Activated T-cell treated with anti-CD3 and anti-CD28 coated beads for 24 hours (primary cell): Measurements from ENCODE around the gene APOBEC3G.
"Not testable (repeated sequence)": the region's sequence is repeated elsewhere in the genome, so short reads cannot be mapped to it uniquely, and the experiment has no call there.

Experiments used
- DNase-seq: peaks from one replicate; pipeline ENCODE4 v3.0.0-alpha.2; 2020; ENCODE audit warnings: low read depth

Gene APOBEC3G

GRCh38 chr22:39068033-39068785 is 8.9 kb upstream of the APOBEC3G start:
- no peak for DNase-seq

DNA sequence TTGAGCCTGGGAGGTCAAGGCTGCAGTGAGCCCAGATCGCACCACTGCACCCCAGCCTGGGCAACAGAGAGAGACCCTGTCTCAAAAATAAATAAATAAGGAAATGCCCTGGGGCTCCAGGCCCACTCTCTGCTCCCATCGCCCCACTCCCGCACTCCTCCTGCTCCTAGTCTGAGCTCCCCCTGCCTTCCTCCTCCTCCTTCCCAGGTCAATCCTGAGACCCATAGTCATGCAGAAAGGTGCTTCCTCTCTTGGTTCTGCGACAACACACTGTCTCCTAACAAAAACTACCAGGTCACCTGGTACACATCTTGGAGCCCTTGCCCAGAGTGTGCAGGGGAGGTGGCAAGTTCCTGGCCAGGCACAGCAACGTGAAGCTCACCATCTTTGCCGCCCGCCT is 6.9 kb upstream of the APOBEC3G start:
- no peak for DNase-seq

DNA sequence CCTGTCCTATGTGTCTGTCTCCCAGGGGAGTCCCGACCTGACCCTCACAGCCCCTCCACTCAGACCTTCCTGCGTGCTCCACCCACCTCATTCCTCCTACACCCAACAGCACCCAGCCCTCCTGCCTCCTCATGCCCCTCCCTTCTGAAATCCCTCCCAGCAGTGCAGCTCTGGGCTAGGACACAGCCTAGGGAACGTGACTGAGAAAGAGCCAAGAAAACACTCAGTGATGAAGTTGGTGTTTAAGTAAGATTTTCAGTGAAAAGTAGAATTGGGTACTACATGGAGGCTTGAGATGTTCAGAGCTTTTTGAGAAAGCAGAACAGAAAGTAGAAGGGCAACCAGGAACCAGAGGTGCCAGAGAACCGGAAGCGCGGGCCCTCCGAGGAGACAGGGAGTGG is 4.5 kb upstream of the APOBEC3G start:
- not testable (repeated sequence) for DNase-seq

GRCh38 chr22:39073981-39074380 is 3.1 kb upstream of the APOBEC3G start:
- DNase-seq, result no peak

DNA sequence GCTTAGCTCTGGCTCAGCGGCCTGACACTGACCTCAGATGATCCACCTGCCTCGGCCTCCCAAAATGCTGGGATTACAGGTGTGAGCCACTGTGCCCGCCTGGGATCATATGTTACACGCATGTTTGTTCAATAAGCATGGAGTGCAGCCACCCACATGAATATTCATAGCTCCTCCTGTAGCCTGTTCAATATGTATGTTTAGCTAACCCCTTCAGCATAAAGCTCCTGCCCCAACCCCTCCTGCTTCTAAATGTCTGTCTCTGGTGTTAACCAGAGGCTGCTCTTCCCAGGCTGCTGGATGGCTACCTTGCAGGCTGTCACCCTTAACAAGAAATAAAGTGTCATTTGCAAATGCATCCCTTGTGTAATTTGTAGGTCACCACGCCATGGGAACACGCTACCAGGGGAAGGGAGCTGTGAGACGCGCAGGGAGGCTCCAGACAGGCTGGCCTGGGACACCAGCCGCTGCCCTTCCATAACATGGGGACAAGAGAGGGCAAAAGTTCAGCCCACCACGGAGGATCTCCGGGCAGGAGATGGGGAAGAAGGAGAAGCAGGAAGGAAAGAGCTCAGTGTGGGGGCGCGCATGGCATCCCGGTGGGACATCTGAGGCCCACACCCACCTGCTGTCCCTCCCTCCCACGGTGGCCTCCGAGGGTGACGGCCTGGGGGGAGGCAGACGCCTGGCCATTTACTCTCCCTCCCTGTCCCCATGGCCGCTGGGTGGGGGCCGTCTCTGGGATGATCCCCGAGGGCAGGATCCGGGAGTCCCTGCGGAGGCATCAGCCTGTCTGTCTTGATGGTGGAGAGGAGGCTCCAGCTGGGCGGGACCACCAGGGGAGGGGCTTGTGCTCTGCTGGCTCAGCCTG is 685 bp upstream of the APOBEC3G start:
- not testable (repeated sequence) for DNase-seq

DNA sequence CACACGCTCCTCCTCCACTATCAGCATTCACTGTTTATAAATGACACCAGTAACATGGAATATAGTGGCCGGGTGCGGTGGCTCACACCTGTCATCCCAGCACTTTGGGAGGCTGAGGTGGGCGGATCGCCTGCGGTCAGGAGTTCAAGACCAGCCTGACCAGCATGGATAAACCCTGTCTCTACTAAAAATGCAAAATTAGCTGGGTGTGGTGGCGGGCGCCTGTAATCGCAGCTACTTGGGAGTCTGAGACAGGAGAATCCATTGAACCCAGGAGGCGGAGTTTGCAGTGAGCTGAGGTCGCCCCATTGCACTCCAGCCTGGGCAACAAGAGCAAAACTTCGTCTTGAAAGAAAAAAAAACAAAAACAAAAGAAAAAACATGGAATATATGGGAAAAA is 837 bp downstream of the APOBEC3G start:
- DNase-seq, result not testable (repeated sequence)

GRCh38 chr22:39078329-39078728 is 1.3 kb downstream of the APOBEC3G start:
- DNase-seq, result no peak

DNA sequence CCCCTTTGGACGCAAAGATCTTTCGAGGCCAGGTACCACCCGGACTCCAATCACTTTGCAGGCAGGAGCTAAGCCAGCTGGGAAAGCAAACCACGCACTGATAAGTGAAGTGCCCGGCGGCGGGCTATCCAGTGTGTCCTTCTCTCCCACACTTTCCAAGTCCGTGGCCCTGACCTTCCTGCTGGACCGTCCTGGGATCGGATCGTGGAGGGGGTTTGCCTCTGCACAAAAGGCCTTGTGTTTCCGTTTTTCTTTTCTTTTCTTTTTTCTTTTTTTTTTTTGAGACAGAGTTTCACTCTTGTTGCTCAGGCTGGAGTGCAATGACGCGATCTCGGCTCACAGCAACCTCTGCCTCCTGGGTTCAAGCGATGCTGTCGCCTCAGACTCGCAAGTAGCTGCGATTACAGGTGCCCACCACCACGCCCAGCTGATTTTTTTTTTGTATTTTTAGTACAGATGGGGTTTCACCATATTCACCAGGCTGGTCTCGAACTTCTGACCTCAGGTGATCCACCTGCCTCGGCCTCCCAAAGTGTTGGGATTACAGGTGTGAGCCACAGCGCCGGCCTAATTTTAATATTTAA is 2.1 kb downstream of the APOBEC3G start:
- not testable (repeated sequence) for DNase-seq

DNA sequence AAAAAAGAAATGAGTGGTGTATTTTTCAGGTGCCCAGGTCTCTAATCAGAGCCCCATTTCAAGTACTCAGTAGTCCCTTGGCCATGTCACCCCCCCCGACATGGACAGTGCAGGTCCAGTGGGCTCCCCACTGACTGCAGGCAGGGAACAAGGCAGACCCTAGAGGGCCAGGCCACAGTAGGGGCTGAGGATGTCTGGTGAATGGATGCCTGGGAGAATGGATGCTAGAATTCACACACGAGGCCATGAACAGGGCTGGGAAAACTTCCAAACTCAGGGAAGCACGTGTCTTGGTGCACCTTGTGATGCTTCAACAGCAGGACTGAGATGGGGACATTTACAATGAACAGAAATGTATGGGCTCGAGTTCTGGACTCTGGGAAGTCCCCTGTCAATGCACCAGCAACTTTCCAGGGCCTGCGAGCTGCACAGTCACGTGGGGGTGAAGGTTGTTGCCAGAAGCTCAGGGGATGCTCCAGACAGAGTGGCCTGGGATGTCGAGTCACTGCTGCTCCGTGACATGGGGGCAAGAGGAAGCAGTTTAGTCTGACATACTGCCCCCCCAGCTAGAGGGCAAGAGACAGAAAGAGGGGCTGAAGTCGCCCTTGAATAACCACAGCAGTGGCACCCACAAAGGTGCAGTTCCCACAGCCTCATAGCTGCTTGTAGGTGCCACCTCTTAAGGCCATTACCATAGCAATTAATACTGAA is 3.1 kb downstream of the APOBEC3G start:
- DNase-seq, result no peak

DNA sequence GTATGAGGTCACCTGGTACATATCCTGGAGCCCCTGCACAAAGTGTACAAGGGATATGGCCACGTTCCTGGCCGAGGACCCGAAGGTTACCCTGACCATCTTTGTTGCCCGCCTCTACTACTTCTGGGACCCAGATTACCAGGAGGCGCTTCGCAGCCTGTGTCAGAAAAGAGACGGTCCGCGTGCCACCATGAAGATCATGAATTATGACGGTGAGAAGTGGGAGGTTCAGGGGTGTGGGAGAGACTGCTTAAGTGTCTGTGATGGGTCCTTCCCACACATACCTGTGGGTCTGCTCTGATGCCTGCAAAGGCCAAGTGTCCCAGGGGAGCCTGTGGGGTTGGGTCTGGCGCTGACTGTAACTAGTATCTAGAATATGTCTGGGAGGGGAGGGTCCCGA is 3.9 kb downstream of the APOBEC3G start:
- DNase-seq, result no peak

DNA sequence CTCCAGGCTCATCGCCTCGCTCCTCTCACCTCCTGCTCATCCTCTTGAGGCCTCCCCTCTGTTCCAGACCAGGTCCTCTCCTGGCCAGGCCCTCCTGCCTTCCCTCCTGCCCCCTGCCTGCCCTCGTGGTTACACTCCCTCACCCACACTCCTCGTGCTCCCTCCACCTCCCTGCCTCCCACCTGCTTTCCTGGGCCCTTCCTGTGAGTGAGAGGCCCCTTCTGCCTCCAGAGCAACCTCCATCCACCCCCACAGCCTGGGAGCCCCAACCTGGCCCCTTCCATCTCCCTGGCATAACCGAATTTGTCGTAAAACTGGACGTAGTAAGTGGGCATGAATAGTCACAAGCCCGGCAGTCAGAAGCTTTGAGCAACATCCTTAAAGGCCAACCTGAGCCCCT is 4.5 kb downstream of the APOBEC3G start:
- DNase-seq, result no peak

- DNase-seq, result no peak
These were observed 6.4 kb downstream of the APOBEC3G start for GRCh38 chr22:39083212-39084165.

DNA sequence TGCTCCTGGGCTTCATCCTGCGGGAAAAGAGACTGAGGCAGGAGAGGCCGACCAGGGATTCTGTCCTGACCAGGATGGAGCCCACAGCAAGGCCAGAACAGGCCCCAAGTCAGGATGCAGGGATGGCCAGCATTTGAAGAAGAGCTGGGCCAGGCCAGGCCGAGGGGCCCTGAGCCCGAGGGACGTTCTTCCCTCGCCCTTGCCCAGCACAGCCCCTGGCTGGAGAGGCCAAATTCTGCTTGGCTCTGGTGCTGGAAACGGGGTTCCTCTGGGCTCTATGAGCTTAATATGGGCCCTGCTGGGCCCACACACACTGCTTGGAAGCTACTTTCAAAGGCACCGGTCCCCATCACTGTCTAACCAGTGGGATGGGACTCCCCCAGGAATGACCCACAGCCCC is 7.6 kb downstream of the APOBEC3G start:
- DNase-seq, result no peak

- DNase-seq, result no peak
These were observed 10.0 kb downstream of the APOBEC3G start for GRCh38 chr22:39087098-39087497.

DNA sequence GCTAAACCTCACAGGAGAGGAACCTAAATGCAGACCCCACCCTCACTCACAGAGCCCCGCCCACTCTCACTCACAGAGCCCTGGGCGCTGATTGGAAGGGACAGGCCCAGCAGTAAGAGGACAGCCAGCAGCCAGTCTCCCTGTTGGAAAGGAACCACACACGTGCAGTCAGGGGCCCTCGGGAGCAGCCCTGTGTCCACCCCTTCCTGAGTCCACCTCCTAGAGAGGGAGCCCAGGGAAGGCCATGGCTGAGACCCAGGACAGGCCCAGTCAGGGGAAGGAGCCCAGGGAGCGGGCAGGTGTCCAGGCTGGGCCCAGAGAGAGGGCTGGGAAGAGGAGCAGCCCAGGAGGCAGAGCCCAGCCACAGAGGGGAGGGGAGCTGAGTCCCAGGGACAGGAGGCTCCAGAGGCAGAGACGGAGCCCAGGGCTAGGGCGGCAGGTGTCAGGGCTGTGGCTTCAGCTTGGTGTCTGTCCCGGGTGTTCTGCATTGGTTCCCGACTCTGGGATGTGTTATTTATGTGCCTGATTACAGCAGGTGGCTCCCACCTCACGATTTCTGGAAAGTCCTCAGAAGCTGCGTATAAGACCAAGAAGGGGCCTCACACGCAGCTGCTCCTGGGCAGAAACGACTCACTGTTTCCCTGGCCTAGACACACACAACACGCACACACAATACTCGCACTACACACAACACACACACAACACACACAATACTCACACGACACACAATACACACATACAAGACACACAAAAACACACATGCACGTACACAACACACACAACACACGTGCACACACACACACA is 11.0 kb downstream of the APOBEC3G start:
- DNase-seq, result no peak

- no peak for DNase-seq
These were observed 11.6 kb downstream of the APOBEC3G start for GRCh38 chr22:39088685-39089032.

GRCh38 chr22:39089928-39090327 is 12.9 kb downstream of the APOBEC3G start:
- no peak for DNase-seq

DNA sequence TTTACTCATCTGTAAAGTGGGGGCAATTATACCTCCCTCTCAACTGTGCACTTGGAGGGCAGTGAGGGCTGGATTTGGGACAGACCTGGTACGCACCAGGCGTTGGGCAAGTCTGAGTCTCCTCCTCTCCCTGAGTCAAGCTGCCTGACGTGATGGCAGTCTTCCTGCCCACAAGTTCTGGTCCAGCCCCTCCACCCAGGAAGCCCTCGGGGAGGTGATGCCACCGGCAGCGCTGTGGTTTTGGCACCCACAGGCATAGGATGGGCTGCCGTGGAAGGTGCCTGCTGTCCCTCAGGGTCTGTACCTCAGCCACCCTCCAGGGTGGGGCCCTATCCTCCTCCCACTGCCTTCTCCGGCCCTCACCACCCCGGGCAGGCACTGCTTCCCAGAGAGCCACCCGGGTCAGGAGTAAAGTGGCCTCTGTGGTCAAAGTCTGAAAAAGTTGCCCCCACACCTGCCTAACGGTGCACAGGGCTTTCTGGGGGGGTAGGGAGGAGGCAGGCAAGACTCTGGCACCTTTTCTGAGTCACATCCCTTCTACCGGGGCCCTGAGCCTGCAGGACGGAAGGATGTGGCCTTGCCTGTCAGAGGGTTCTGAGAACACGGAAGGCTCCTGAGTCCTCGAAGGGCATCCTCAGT is 13.5 kb downstream of the APOBEC3G start:
- peak; percentile 62 for DNase-seq

- no peak for DNase-seq
These were observed 14.3 kb downstream of the APOBEC3G start for GRCh38 chr22:39091126-39092081.
